GM18873 (cell line): Measurements from ENCODE around the gene TUBGCP3.

ENCODE experiments used
- ATAC-seq: cut with Tn5 transposase; IDR thresholded peaks from one replicate; pipeline ENCODE4 v1.9.1; 2021; ENCODE audit warnings: mild to moderate bottlenecking, moderate library complexity, moderate number of reproducible peaks; ENCODE audit not compliant: unreplicated experiment, low FRiP score

Gene TUBGCP3

DNA sequence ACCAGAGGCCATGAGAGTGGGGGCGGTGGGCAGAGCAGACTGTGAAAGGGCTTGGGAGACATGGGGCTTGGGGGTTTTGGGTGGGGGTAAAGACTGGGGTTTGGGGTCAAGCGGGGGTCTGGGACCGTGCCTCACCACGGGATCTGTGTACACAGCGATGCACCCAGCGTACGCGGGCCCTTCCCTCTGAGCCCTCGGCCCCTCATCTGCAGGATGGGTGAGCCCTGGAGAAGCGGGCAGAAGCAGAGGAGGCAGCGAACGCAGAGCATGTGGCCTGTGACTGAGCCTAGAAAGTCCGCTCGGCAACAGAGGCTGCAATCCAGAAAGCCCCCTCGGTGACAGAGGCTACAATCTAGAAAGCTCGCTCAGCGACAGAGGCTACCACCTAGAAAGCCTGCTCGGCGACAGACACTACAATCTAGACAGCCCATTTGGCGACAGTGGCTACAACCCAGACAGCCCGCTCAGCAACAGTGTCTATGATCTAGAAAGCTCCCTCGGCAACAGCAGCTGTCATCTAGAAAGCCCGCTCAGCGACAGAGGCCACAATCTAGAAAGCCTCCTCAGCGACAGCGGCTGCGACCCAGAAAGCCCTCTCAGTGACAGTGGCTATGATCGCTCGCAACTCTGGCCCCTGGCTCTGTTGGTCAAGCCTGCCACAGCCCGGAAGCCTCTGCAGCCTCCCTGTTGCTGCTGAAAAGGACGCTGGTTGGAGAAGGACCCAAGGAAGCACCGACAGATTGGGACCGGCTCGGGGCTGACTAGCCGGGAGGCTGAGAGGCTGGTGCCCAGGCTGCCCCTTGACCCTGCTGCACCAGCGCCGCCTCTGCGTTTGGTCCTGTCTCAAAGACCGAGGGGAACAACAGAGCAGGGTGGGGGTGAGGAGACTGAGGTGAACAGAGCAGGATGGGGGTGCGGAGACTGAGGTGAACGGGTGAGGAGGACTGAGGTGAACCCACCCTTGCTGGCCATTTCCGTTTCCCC lies 143.2 kb downstream of the TUBGCP3 start:
- no peak for ATAC-seq

DNA sequence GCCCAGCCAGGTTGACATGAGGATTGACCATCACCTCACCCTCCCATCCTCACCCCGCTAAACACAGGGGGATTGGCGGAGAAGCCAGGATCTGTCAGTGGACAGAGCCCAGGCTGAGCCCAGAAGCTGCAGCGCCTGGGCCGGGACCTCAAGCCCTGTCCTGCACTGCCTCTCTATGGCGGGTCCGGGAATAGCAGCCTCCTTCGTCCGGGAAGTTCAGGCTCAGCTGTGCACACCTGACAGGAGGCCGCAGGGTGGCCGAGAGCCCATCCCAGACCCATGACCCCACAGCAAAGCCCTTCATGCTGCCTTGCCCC lies 144.0 kb downstream of the TUBGCP3 start:
- ATAC-seq, result no peak

DNA sequence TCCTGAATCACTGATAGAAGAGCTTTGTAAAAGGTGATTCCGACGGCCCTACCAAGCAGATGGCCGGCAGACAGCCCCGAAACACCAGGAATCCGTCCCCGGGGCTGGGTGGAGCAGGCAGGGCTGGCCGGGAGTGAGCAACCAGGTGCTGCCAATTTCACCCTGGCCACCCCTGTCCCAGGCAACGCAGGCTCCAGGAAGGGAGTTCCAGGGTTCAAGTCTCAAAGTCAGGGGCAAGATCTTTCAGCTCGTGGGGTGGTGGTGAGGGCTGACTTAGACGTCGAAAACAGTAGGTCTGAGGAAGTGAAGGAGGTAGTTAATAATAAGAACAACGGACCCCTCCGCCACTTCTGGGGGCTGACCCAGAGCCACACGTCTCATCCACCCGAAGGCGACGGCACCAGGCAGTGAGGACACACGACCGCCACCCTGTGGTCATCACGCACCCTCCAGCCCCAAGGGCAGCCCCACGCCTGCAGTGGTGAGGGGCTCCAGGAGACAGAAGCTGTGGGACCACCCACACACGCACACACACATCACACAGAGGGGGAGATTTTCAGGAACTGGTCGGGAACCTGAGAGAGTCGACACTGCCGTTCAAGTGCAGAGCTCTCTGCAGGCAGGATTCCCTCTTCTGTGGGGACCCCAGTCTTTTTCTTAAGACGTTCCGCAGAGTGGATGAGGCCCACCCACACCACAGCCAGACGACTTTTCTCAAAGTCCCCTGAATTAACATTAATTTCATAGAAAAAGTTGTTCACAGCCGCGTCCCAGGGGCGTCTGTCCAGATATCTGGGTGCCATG lies 144.6 kb downstream of the TUBGCP3 start:
- ATAC-seq, result no peak

DNA sequence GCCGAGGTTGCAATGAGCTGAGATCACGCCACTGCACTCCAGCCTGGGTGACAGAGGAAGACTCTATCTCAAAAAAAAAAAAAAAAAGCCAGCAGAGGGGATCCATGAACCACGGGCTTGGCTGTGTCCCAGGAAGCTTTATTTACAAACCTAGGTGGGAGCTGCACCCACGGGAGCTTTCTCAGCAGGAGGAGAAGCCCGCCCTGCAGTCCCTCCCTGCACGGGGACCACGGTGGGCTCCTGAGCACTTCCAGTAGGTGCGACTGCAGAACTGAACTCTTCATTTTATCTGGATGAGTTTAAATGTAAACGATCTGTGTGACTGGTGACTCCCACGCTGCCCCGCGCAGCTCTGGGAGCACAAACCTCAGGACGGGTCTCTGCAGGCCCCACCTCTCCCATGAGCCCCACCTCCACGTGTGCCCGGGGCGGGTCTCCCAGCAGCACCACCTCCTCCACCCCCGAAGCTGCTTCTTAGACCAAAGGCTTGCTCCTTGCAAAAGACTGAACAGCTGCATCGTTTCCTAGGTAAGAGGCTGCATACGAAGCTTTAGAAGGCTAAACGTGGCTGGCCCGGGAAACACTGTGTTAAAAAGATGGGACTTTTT lies 145.4 kb downstream of the TUBGCP3 start:
- no peak for ATAC-seq

DNA sequence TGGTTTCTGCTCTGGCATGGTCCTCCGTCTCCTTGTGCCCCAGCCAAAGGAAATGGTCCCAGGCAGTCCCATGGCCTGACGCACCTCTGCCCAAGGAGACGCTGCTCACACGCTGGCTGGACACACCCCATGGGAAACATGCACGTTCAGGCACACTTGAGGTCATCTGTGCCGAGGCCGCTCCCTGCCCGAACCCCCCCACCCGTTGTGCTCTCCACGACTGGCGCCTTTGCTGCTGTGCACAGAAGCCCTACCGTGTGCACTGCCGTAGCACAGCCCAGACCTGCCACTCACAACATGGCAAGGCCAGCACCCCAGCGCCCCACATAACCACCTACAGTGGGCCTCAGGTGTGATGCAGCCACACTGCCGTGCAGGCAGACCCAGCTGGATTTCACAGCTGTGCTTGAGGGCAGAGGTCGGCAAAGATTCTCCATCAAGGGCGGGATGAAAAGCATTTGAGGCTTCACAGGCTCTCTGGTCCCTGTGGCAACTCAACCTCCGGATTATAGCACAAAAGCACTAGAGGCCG lies 146.1 kb downstream of the TUBGCP3 start:
- ATAC-seq, result no peak

DNA sequence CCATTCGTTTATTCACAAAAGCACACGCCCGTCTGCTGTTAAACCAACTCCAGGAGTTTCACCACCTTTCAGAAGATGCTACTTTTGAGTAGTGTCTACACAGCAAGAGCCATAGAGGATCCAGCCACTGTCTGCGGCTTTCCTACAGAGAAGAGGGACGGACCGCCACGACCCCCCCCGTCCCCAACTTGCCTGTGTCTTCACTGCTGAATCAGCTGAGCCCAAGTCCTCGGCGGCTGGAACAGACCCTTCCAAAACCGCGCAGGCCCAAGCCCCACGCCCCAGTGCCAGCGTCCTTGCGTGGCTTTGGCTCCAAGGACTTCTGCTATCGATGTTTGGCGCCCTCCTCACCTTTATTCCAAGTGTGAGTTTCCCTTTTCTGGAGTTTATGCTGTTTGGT lies 146.7 kb downstream of the TUBGCP3 start:
- ATAC-seq, result no peak

DNA sequence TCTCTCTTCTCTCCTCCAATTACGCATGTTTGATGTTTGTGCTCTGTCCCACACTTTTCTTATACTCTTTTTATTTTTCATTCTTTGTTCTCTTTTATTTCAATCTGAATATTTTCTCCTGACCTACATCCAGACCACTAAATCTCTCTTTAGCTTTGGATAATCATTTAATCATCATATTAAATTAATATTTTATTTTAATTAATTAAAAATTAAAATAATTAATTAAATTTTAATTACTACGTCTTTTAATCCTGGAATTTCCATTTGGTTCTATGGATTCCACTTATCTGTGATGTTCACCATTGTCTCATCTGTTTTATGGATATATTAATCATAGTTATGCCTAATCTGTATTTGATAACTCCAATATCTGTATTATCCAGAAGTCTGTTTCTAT lies 149.4 kb downstream of the TUBGCP3 start:
- ATAC-seq, result no peak

DNA sequence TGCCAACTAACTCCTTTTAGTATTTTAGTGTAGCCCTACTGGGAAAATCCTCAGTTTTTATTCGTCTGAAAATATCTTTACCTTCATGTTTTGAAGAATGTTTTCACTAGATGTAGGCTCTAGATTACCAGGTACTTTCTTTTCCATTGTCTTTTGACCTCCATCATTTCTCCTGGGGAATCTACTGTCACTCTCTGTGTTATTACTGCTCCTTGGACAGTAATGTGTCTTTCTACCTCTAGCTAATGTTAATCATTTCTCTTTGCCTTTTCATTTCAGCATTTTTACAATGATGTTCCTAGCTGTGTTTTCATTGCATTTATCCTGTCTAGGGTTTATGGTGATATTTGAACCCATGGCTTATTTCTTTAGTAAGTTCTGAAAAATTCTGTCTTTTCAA lies 149.9 kb downstream of the TUBGCP3 start:
- ATAC-seq, result no peak

DNA sequence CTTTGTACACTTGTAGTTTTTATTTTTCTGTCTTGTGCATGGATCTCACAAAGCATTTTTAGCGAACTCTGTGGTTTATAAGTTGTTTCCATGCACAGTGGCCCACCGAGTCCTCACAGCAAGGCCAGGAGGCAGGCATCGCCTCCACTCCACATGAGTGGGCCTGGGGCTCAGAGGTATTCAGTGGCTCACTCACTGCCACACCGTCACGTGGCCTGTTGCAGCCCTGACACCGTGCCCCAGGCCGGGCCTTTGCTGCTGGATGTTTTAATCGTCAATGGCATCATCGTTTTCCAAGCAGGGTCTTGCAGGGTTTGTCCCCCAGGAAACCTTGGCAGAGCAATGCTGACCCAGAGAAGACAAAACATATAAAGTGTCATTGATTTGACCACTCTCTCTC lies 152.0 kb downstream of the TUBGCP3 start:
- no peak for ATAC-seq
